HepG2 (cell line): Measurements from ENCODE around the gene CTSS. TPM values are rescaled to one million over a fixed set of nuclear protein-coding genes. Genes with fewer than 3 reads are reported as not detected.

Source experiments
- ATAC-seq: fragments of 200-7000 bp; cut with Tn5 transposase; 3 replicates; pipeline ENCODE4 v1.9.1; 2020; ENCODE audit warnings: mild to moderate bottlenecking, moderate library complexity
- BruUV-seq: library from RNA; stranded (reverse); fragments of 400-500 nt; replicated peaks from 2 replicates; lab custom pipeline; 2021; lab: Mats Ljungman, UMichigan
- CTCF ChIA-PET: fragments of 300-600 bp; formaldehyde crosslinking; extraction: SDS; loops from one replicate; lab custom pipeline; 2021; ENCODE audit warnings: low total read pairs, inconsistent platforms, low intra/inter-chr PET ratio; lab: Yijun Ruan, JAX
- POLR2A ChIA-PET: fragments of 350-600 bp; sonication (Branson Sonifier 250); formaldehyde crosslinking; loops from one replicate; lab custom pipeline; 2020; ENCODE audit warnings: antibody characterized with exemption, inconsistent platforms; lab: Yijun Ruan, JAX
- DNase-seq: peaks from one replicate; pipeline ENCODE4 v3.0.0-alpha.2; 2015; ENCODE audit warnings: low spot score
- FAIRE-seq: peaks from 3 replicates; lab custom pipeline; 2011; peaks lifted over from hg19 to GRCh38; lab: Jason Lieb, UNC
- H2AFZ ChIP-seq: one replicate; pipeline ENCODE4 v1.6.1; 2011; ENCODE audit warnings: low read length, inconsistent platforms
- H3K27ac ChIP-seq: fragments of 300-600 bp; 3 replicates; pipeline ENCODE4 v1.8.0; 2011; ENCODE audit warnings: mixed run types, mild to moderate bottlenecking, mixed read lengths, low read length, inconsistent platforms; ENCODE audit not compliant: insufficient read depth; ENCODE audit errors: extremely low read length
- H3K27me3 ChIP-seq, 2 experiments: fragments of 200-600 bp in 1 of 2; 2 replicates in 1 of 2; 3 replicates in 1 of 2; pipeline versions ENCODE4 v1.6.0 to v1.8.0; 2011; ENCODE audit warnings: low read length in 2 of 2, mild to moderate bottlenecking in 2 of 2, moderate library complexity in 2 of 2, inconsistent platforms in 1 of 2; ENCODE audit not compliant: insufficient read depth in 2 of 2, control insufficient read depth in 1 of 2
- H3K36me3 ChIP-seq, 2 experiments: fragments of 200-600 bp in 1 of 2; replicated peaks in 1 of 2; 2 replicates in 1 of 2; 3 replicates in 1 of 2; pipeline versions ENCODE4 v1.5.1 to v1.8.0; 2011; ENCODE audit warnings: low read length in 2 of 2, inconsistent platforms in 1 of 2; ENCODE audit not compliant: insufficient read depth in 2 of 2, control insufficient read depth in 1 of 2
- H3K4me1 ChIP-seq: 2 replicates; pipeline ENCODE4 v1.5.1; 2012; ENCODE audit warnings: low read length, inconsistent platforms; ENCODE audit not compliant: insufficient read depth
- H3K4me2 ChIP-seq: 2 replicates; pipeline ENCODE4 v1.6.0; 2011; ENCODE audit warnings: low read depth, low read length, inconsistent platforms
- H3K4me3 ChIP-seq, 3 experiments: fragments of 200-600 bp in 1 of 3; sonication (generic), shearing (Covaris generic) in 1 of 3; replicated peaks in 1 of 3; 2 replicates each; pipeline ENCODE4 v1.5.1; 2011 to 2016; ENCODE audit warnings: low read length in 3 of 3, inconsistent platforms in 2 of 3, low read depth in 2 of 3, mild to moderate bottlenecking in 2 of 3, control low read depth in 1 of 3, mixed read lengths in 1 of 3; ENCODE audit not compliant: insufficient read depth in 1 of 3
- H3K79me2 ChIP-seq: one replicate; pipeline ENCODE4 v1.6.1; 2011; ENCODE audit warnings: low read length, inconsistent platforms; ENCODE audit not compliant: insufficient read depth
- H3K9ac ChIP-seq: 2 replicates; pipeline ENCODE4 v1.6.0; 2011; ENCODE audit warnings: mild to moderate bottlenecking, low read depth, low read length, inconsistent platforms; ENCODE audit not compliant: insufficient read depth
- H3K9me3 ChIP-seq: 2 replicates; pipeline ENCODE4 v1.5.1; 2012; ENCODE audit warnings: mild to moderate bottlenecking, low read length
- H4K20me1 ChIP-seq: 2 replicates; pipeline ENCODE4 v1.6.0; 2011; ENCODE audit warnings: inconsistent platforms, mild to moderate bottlenecking, low read length, moderate library complexity; ENCODE audit not compliant: insufficient read depth
- BCL3 ChIP-seq: sonication (generic); formaldehyde crosslinking; IDR thresholded peaks from 2 replicates; pipeline ENCODE4 v1.5.1; 2020; ENCODE audit warnings: mild to moderate bottlenecking, missing genetic modification reagents, moderate library complexity
- FOXO1 ChIP-seq: sonication (generic); formaldehyde crosslinking; IDR thresholded peaks from 2 replicates; pipeline ENCODE4 v1.4.0; 2020; ENCODE audit warnings: missing genetic modification reagents
- MAFG ChIP-seq: sonication (generic); formaldehyde crosslinking; IDR thresholded peaks from 2 replicates; pipeline ENCODE4 v1.5.1; 2020; ENCODE audit warnings: mild to moderate bottlenecking, missing genetic modification reagents
- MAFK ChIP-seq, 2 experiments: IDR thresholded peaks in 1 of 2; conservative IDR thresholded peaks in 1 of 2; 2 replicates each; pipeline ENCODE4 v1.6.1; 2011; ENCODE audit warnings: improper control_type of control experiment in 2 of 2, low read length in 2 of 2
- MATR3 ChIP-seq: sonication (generic); formaldehyde crosslinking; IDR thresholded peaks from 2 replicates; pipeline ENCODE4 v1.4.0; 2020; ENCODE audit warnings: missing genetic modification reagents
- MED1 ChIP-seq: sonication (generic); formaldehyde crosslinking; IDR thresholded peaks from 2 replicates; pipeline ENCODE4 v1.4.0; 2020; ENCODE audit warnings: missing genetic modification reagents
- PAWR ChIP-seq: sonication (generic); formaldehyde crosslinking; IDR thresholded peaks from 2 replicates; pipeline ENCODE4 v1.4.0; 2020; ENCODE audit warnings: missing genetic modification reagents, mild to moderate bottlenecking, borderline replicate concordance
- RFX5 ChIP-seq: IDR thresholded peaks from 2 replicates; pipeline ENCODE4 v1.6.1; 2011; ENCODE audit warnings: low read depth, low read length, improper control_type of control experiment
- TGIF2 ChIP-seq: IDR thresholded peaks from 2 replicates; pipeline ENCODE4 v1.6.1; 2016; ENCODE audit warnings: control low read depth, missing compliant biosample characterization
- ZBTB2 ChIP-seq: sonication (generic); formaldehyde crosslinking; IDR thresholded peaks from 2 replicates; pipeline ENCODE4 v1.8.0; 2022; ENCODE audit warnings: low read depth, missing genetic modification reagents
- ZBTB44 ChIP-seq: sonication (generic); formaldehyde crosslinking; IDR thresholded peaks from 2 replicates; pipeline ENCODE4 v1.4.0; 2020; ENCODE audit warnings: missing genetic modification reagents
- ZKSCAN5 ChIP-seq: sonication (generic); formaldehyde crosslinking; IDR thresholded peaks from 2 replicates; pipeline ENCODE4 v1.5.1; 2020; ENCODE audit warnings: mild to moderate bottlenecking, missing genetic modification reagents
- ZNF652 ChIP-seq: IDR thresholded peaks from 2 replicates; pipeline ENCODE4 v1.6.1; 2016; ENCODE audit warnings: low read depth, borderline replicate concordance
- WGBS: methylation state at CpG from one replicate; pipeline ENCODE4 v1.1.6; 2017; ENCODE audit warnings: low lambda C conversion rate; 5-methylcytosine and 5-hydroxymethylcytosine counted together
- in situ Hi-C: cut with HindIII; loops from 2 replicates; pipeline ENCODE4 v1.10.0; 2017; ENCODE audit warnings: low pct_unique_long_range_greater_than_20kb; ENCODE audit not compliant: extremely low pct_ligation_motif_present
- intact Hi-C: fragments of 100-400 bp; cut with micrococcal nuclease; formaldehyde crosslinking; loops from one replicate; pipeline ENCODE4 v1.10.0; 2022; ENCODE audit not compliant: unreplicated experiment
- polyA plus RNA-seq, 8 experiments: library from polyadenylated mRNA; depleted of rRNA in 3 of 8; stranded (reverse) in 7 of 8; unstranded in 1 of 8; fragments of >200 nt; fragmentation: Illumina TruSeq in 4 of 8; extraction: Trizol in 4 of 8; gene quantifications; 2 replicates each; pipeline versions ENCODE4 v1.2.1 to v1.2.3, GENCODE V29; 2011 to 2016; ENCODE audit warnings: low read depth in 4 of 8, missing spikeins in 1 of 8, mixed read lengths in 1 of 8; ENCODE audit not compliant: insufficient read depth in 1 of 8
- total RNA-seq, 5 experiments: library from RNA; depleted of rRNA; stranded (reverse); fragments of >200 nt; fragmentation: Illumina TruSeq; extraction: Trizol; gene quantifications; 2 replicates each; pipeline ENCODE4 v1.2.3, GENCODE V29; 2016; ENCODE audit warnings: low read depth in 1 of 5

The CTSS gene
- total and polyA plus RNA-seq, 2 of the 13 experiments (the other 11 are each of a cell fraction or from before 2014, with no cell fraction given): 0.33 to 1.0 TPM

GRCh38 chr1:150789396-150789795 is 23.8 kb upstream of the CTSS start:
- in situ Hi-C loops: no loop called here
- ATAC-seq (no peak), DNase-seq (no peak)
- H3K36me3 ChIP-seq: no peaks in the 10 kb centered on the region
- no peaks in the 10 kb centered on the region for H3K79me2 ChIP-seq
- H4K20me1 ChIP-seq: no peaks in the 10 kb centered on the region
- no peak overlapping the region for H3K27ac ChIP-seq
- H3K4me3 ChIP-seq: no peak overlapping the region
- no peaks in the 10 kb centered on the region for H3K9me3 ChIP-seq
- POLR2A ChIA-PET: no interaction called here
- H3K4me2 ChIP-seq: no peak overlapping the region
- no TSS peak for BruUV-seq
- 0 out of 4 replicates have a peak, but pooled peaks of 1 of the 2 experiments have one; percentile 5 for TF ChIP-seq MAFK (conservative IDR thresholded peaks at IDR 0.05 in 1 of 2, IDR thresholded peaks at IDR 0.05 in 1 of 2; ENCODE audit: low read length in 2 of 2)
- no peak for TF ChIP-seq FOXO1 (CRISPR knock-in tag)
- TF ChIP-seq MATR3: no peak
- TF ChIP-seq MED1 (CRISPR knock-in tag): no peak
- TF ChIP-seq ZBTB44: no peak
- TF ChIP-seq MAFG: no peak
- no peak for TF ChIP-seq PAWR (CRISPR knock-in tag)
- TF ChIP-seq ZNF652 (CRISPR knock-in tag): no peak
- TF ChIP-seq, all 625 proteins: peak for 1
- H3K9ac ChIP-seq: no peak overlapping the region
- intact Hi-C loops: no loop called here
- no peak for FAIRE-seq
- peaks cover 7% of the 10 kb centered on the region; the same call in 1 of the 2 replicates for H3K4me1 ChIP-seq
- CTCF ChIA-PET: no interaction called here
- WGBS: 23% methylated on average over 4 of the region's 4 CpGs
- H3K27me3 ChIP-seq: no peaks in the 10 kb centered on the region
- no peak overlapping the region for H2AFZ ChIP-seq

- POLR2A ChIA-PET: no interaction called here
- in situ Hi-C loops: no loop called here
- H3K79me2 ChIP-seq: no peaks in the 10 kb centered on the region
- 79% methylated on average over 4 of the region's 4 CpGs for WGBS
- H3K4me2 ChIP-seq: no peak overlapping the region
- CTCF ChIA-PET: no interaction called here
- TF ChIP-seq TGIF2: no peak
- TF ChIP-seq ZBTB2 (CRISPR knock-in tag): no peak
- TF ChIP-seq ZKSCAN5: no peak
- no peak for TF ChIP-seq RFX5
- TF ChIP-seq BCL3: no peak
- BruUV-seq: no TSS peak
- no peak overlapping the region for H3K27ac ChIP-seq
- no peaks in the 10 kb centered on the region for H4K20me1 ChIP-seq
- H3K36me3 ChIP-seq: no peaks in the 10 kb centered on the region
- DNase-seq (no peak), FAIRE-seq (no peak), ATAC-seq (no peak)
- intact Hi-C loops: no loop called here
- H3K9ac ChIP-seq: no peak overlapping the region
- no peaks in the 10 kb centered on the region for H3K27me3 ChIP-seq
- H2AFZ ChIP-seq: no peak overlapping the region
- H3K4me3 ChIP-seq: no peak overlapping the region
- H3K4me1 ChIP-seq: peaks cover 7% of the 10 kb centered on the region; the same call in 1 of the 2 replicates
- no peaks in the 10 kb centered on the region for H3K9me3 ChIP-seq
Measured at GRCh38 chr1:150788946-150789345, 23.4 kb upstream of the CTSS start.
